B cell (primary cell): ENCODE results near the gene LRRK2. TPM values are rescaled to one million over a fixed set of nuclear protein-coding genes. Genes with fewer than 3 reads are reported as not detected.
A peak's percentile ranks its signal among the peaks of the same experiment; 100 is the strongest.

Experiments
- ATAC-seq: fragments of 200-7000 bp; cut with Tn5 transposase; one replicate; pipeline ENCODE4 v1.10.0; 2021; ENCODE audit warnings: low read depth, mild to moderate bottlenecking, moderate number of reproducible peaks, moderate library complexity
- CTCF ChIA-PET: fragments of 350-600 bp; sonication (Branson Sonifier 250); formaldehyde crosslinking; loops from one replicate; lab custom pipeline; 2021; ENCODE audit warnings: antibody characterized with exemption, inconsistent platforms; lab: Charles Lee
- POLR2A ChIA-PET: fragments of 350-600 bp; sonication (Branson Sonifier 250); formaldehyde crosslinking; loops from one replicate; lab custom pipeline; 2021; ENCODE audit warnings: antibody characterized with exemption; lab: Charles Lee
- DNase-seq: peaks from one replicate; pipeline ENCODE4 v3.0.0; 2013
- H2AFZ ChIP-seq: 2 replicates; pipeline ENCODE4 v1.6.1; 2012; ENCODE audit warnings: mild to moderate bottlenecking, low read depth, low read length; ENCODE audit not compliant: insufficient read depth, poor library complexity, severe bottlenecking
- H3K27ac ChIP-seq, 2 donors: 1 replicate in 1 of 2; 2 replicates in 1 of 2; pipeline ENCODE4 v1.5.1; 2012 to 2013; ENCODE audit warnings: low read length in 2 of 2, mild to moderate bottlenecking in 2 of 2, moderate library complexity in 1 of 2
- H3K27me3 ChIP-seq, 4 experiments: fragments of 200-600 bp in 1 of 4; sonication (generic) in 1 of 4; replicated peaks in 1 of 4; 1 replicate in 2 of 4; 2 replicates in 2 of 4; pipeline versions ENCODE4 v1.6.1 to v1.7.0; 2013 to 2016; ENCODE audit warnings: low read length in 3 of 4, mild to moderate bottlenecking in 2 of 4, mixed read lengths in 1 of 4, moderate library complexity in 1 of 4; ENCODE audit not compliant: insufficient read depth in 4 of 4, control insufficient read depth in 3 of 4; ENCODE audit errors: control extremely low read depth in 1 of 4
- H3K36me3 ChIP-seq, 2 experiments: replicated peaks in 1 of 2; 1 replicate in 1 of 2; 2 replicates in 1 of 2; pipeline versions ENCODE4 v1.6.1 to v1.7.1; 2013; ENCODE audit warnings: low read length in 1 of 2; ENCODE audit not compliant: insufficient read depth in 2 of 2, control insufficient read depth in 1 of 2; ENCODE audit errors: control extremely low read depth in 1 of 2, extremely low read depth in 1 of 2
- H3K4me1 ChIP-seq, 2 donors: fragments of 200-600 bp in 1 of 2; sonication (generic) in 1 of 2; 1 replicate in 1 of 2; 2 replicates in 1 of 2; pipeline versions ENCODE4 v1.5.1 to v1.6.1; 2013 to 2017; ENCODE audit warnings: low read length in 2 of 2; ENCODE audit not compliant: control insufficient read depth in 2 of 2, insufficient read depth in 2 of 2
- H3K4me2 ChIP-seq: replicated peaks from 2 replicates; pipeline ENCODE3; 2012; ENCODE audit warnings: mild to moderate bottlenecking, low read depth, low read length; ENCODE audit not compliant: poor library complexity, severe bottlenecking
- H3K4me3 ChIP-seq, 5 experiments: fragments of 200-600 bp in 1 of 5; sonication (generic) in 1 of 5; 1 replicate in 3 of 5; 2 replicates in 2 of 5; pipeline versions ENCODE4 v1.5.1 to v1.7.0; 2011 to 2016; ENCODE audit warnings: low read length in 4 of 5, mild to moderate bottlenecking in 4 of 5, low read depth in 2 of 5, control low read depth in 1 of 5, moderate library complexity in 1 of 5; ENCODE audit not compliant: insufficient read depth in 1 of 5; ENCODE audit errors: control extremely low read depth in 1 of 5, extremely low read depth in 1 of 5
- H3K79me2 ChIP-seq: fragments of 200-600 bp; sonication (generic); one replicate; pipeline ENCODE4 v1.6.0; 2016; ENCODE audit warnings: low read length; ENCODE audit not compliant: control insufficient read depth, insufficient read depth
- H3K9ac ChIP-seq: fragments of 200-600 bp; sonication (generic); 2 replicates; pipeline ENCODE4 v1.6.1; 2017; ENCODE audit warnings: mild to moderate bottlenecking, low read length, moderate library complexity
- H3K9me3 ChIP-seq, 3 donors: one replicate each; pipeline versions ENCODE4 v1.6.1 to v1.7.1; 2013; ENCODE audit warnings: low read length in 2 of 3; ENCODE audit not compliant: control insufficient read depth in 2 of 3, insufficient read depth in 1 of 3; ENCODE audit errors: control extremely low read depth in 1 of 3
- H4K20me1 ChIP-seq: 2 replicates; pipeline ENCODE4 v1.6.0; 2012; ENCODE audit warnings: mild to moderate bottlenecking, low read length; ENCODE audit not compliant: insufficient read depth, control insufficient read depth, poor library complexity, severe bottlenecking
- H3K27ac Mint-ChIP-seq: one replicate; pipeline ENCODE4 v1.8.0; 2021; ENCODE audit warnings: mixed read lengths
- H3K27me3 Mint-ChIP-seq: one replicate; pipeline ENCODE4 v1.8.0; 2021; ENCODE audit warnings: mixed read lengths
- H3K4me1 Mint-ChIP-seq: one replicate; pipeline ENCODE4 v1.8.0; 2021; ENCODE audit warnings: mixed read lengths
- H3K4me3 Mint-ChIP-seq: one replicate; pipeline ENCODE4 v1.8.0; 2021; ENCODE audit warnings: mixed read lengths
- H3K9me3 Mint-ChIP-seq: one replicate; pipeline ENCODE4 v1.8.0; 2022; ENCODE audit warnings: mixed read lengths; ENCODE audit not compliant: insufficient read depth
- CTCF ChIP-seq: fragments of 200-600 bp; IDR thresholded peaks from one replicate; pipeline ENCODE4 v1.8.0; 2022; ENCODE audit warnings: antibody characterized with exemption, mild to moderate bottlenecking
- EZH2 ChIP-seq: IDR thresholded peaks from 2 replicates; pipeline ENCODE4 v1.6.1; 2012; ENCODE audit warnings: borderline replicate concordance, low read depth, mild to moderate bottlenecking, moderate library complexity, low read length; ENCODE audit not compliant: insufficient read depth, poor library complexity, severe bottlenecking
- WGBS: methylation state at CpG from one replicate; pipeline ENCODE4 v1.1.5; 2013; ENCODE audit warnings: missing lambda C conversion rate; ENCODE audit not compliant: insufficient coverage; 5-methylcytosine and 5-hydroxymethylcytosine counted together
- intact Hi-C: fragments of 100-400 bp; cut with micrococcal nuclease; formaldehyde crosslinking; loops from one replicate; pipeline ENCODE4 v1.10.0; 2022
- polyA plus RNA-seq: library from polyadenylated mRNA; depleted of rRNA; stranded (reverse); fragments of >200 nt; gene quantifications from 2 replicates; pipeline ENCODE4 v1.2.3, GENCODE V29; 2012
- total RNA-seq, 2 donors: library from RNA; stranded (reverse); fragments of 120-200 nt in 1 of 2; gene quantifications; 1 replicate in 1 of 2; 2 replicates in 1 of 2; pipeline versions ENCODE4 v1.2.3 to v1.2.4, GENCODE V29; 2013 to 2022

LRRK2 gene
- total and polyA plus RNA-seq, 2 donors (not counting 1 experiment from before 2014, with no cell fraction given), result 14.1 to 60.2 TPM

DNA sequence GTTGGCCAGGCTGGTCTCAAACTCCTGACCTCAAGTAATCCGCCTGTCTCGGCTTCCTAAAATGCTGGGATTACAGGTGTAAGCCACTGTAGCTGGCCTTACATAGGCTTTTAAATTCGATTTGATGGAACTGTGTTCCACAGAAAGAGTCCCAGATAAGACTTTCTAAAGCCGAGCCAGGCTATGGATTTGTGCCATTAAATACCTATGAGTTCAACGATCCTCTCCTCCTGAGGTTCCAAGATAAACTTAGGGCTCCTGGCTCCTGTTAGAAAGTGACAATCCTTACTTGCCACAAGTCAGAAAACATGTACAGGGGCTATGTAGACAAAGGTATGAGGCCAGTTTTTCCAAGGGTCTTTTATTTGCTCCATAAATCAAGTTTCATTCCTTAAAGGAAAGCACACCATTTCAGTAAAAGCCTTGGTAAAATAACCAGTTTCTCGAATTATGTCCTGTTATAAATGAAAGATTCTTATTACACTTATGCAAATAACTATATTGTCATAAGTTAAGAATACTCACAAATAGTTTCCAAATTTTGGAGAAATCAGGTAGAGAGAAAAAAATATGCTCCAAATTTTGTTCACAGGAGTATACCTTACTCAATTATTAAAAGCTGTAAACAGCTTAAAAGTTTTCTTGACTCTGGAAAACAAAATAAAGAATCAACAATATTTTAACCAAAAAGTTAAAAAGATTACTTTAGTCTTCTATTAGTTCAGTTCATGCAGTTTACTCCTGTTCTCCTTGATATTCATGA, 36.1 kb upstream of the LRRK2 start:
- ChIA-PET POLR2A (no interaction called here), CTCF (no interaction called here)
- DNase-seq (no peak), ATAC-seq (no peak)
- no peaks in the 10 kb centered on the region for H3K27me3 Mint-ChIP-seq
- Histone ChIP-seq H3K4me3 (no peak overlapping the region), H2AFZ (no peak overlapping the region), H3K27ac (no peak overlapping the region), H3K4me1 (peaks cover 15 to 18% of the 10 kb centered on the region in 2 donors), H3K27me3 (no peaks in the 10 kb centered on the region), H3K9ac (no peak overlapping the region), H3K79me2 (no peaks in the 10 kb centered on the region), H3K36me3 (no peaks in the 10 kb centered on the region), H3K4me2 (no peak overlapping the region), H3K9me3 (peaks cover 7 to 22% (median 9%) of the 10 kb centered on the region in 3 donors), H4K20me1 (no peaks in the 10 kb centered on the region)
- H3K9me3 Mint-ChIP-seq, result peaks cover 2% of the 10 kb centered on the region
- no peak overlapping the region for H3K27ac Mint-ChIP-seq
- TF ChIP-seq CTCF (no peak), EZH2 (no peak)
- intact Hi-C loops, result no loop called here
- 94% methylated on average over 5 of the region's 6 CpGs for WGBS
- H3K4me3 Mint-ChIP-seq, result no peak overlapping the region
- peaks cover 18% of the 10 kb centered on the region for H3K4me1 Mint-ChIP-seq

DNA sequence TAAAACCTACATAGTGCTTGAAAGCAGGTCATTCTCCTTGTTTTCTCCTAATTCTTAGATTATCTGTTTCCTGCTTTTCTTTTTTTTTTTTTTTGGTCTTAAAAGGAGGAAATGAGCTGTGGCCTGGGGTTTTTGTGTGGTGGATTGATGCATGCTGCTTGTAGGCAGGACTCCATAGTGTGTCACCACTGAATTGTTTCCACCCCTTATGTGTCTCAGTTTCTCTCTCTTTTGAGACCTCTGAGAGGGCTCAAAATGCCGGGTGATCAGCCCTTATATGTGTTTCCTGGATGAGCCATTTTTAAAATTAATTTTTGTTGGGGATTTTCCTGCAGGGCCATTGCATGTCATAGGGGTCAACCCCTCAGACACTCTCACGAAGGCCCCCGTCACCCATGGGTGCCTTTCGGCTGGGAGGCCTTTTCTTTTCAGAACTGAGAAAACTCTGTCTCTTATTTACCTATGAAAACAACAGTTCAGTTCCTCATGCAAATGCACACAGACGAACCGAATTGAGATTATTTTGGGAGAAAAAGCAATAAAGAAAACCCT, 32.0 kb upstream of the LRRK2 start:
- Mint-ChIP-seq H3K9me3 (peaks cover 2% of the 10 kb centered on the region), H3K4me1 (peaks cover 43% of the 10 kb centered on the region), H3K27ac (peak overlapping the region; percentile 93), H3K27me3 (no peaks in the 10 kb centered on the region), H3K4me3 (peak overlapping the region; percentile 78)
- ChIA-PET CTCF (interaction anchor here (0.7 to 2.6 kb wide), 7 partner anchors 16 to 121 kb away, joined by 3 to 16 read pairs (median 7); partner anchors contain the start of gene LRRK2), POLR2A (interaction anchor here (0.7 to 5.4 kb wide), 3 partner anchors 29 to 39 kb away, joined by 3 to 30 read pairs (median 4); partner anchors contain the start of gene LRRK2)
- peak; percentile 81 for DNase-seq
- WGBS, result 27% methylated on average over 3 of the region's 6 CpGs
- H3K27me3 ChIP-seq, result no peaks in the 10 kb centered on the region
- no peak for TF ChIP-seq CTCF
- TF ChIP-seq EZH2, result no peak
- peak overlapping the region; percentile 59 for H3K9ac ChIP-seq
- peak overlapping the region in 3 of 5 experiments; percentile 0 to 53 (median 22) for H3K4me3 ChIP-seq
- peaks cover 7 to 22% (median 9%) of the 10 kb centered on the region in 3 donors for H3K9me3 ChIP-seq
- H2AFZ ChIP-seq, result peak overlapping the region; percentile 52
- peak; percentile 92 for ATAC-seq
- no peaks in the 10 kb centered on the region for H3K36me3 ChIP-seq
- peaks cover 31 to 32% of the 10 kb centered on the region in 2 donors for H3K4me1 ChIP-seq
- no peaks in the 10 kb centered on the region for H4K20me1 ChIP-seq
- intact Hi-C loops, result loop anchor here (1.0 to 2.0 kb wide), 6 partner anchors 10 to 70 kb away; no protein-coding TSS in a partner anchor
- H3K79me2 ChIP-seq, result no peaks in the 10 kb centered on the region
- peak overlapping the region; percentile 66 for H3K4me2 ChIP-seq
- H3K27ac ChIP-seq, result peak overlapping the region; percentile 71 to 88
